ENCODE data around the gene DEPDC5.

The DEPDC5 gene

DNA sequence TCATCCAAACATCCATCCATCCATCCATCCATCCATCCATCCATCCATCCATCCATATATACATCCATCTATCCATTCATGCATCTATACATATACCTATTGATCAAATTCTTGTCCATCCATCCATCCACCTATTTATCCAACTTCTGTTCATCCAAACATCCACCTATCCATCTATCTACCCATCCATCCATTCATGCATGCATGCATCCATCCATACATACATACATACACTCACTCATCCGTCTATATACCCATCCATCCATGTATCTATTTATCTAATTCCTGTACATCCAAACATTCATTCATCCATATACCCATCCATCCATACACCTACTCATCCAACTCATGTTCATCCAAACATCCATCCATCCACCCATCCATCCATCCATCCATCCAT, 171.2 kb downstream of the DEPDC5 start:
- no peak for DNase-seq (ENCODE audit: low read depth in 2 of 2)

GRCh38 chr22:31926024-31926423, 172.2 kb downstream of the DEPDC5 start:
- no peak for DNase-seq (ENCODE audit: low read depth in 2 of 2)

DNA sequence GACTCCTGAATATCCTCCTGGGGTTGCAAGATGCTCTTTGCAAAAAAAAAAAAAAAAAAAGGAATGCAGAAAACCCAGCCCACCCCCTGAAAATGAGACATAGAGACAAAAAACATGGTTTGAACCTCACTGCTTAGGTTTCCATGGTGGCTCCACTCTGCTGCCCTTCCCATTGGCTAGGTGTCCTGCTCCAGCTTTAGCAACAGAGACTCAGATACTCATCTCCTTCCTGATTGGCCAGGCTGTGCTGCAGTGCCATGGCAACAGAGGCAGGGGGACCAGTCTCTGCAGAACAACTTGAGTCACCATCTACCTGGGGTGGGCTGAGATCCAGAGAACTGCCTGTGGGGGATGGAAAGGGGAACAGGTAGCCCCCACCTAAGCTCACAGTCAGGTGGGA, 173.2 kb downstream of the DEPDC5 start:
- DNase-seq (ENCODE audit: low read depth in 2 of 2): no peak

GRCh38 chr22:31927562-31927961, 173.7 kb downstream of the DEPDC5 start:
- DNase-seq (ENCODE audit: low read depth in 2 of 2): no peak

GRCh38 chr22:31929167-31929930, 175.5 kb downstream of the DEPDC5 start:
- no peak for DNase-seq (ENCODE audit: low read depth in 2 of 2)

- DNase-seq (ENCODE audit: low read depth in 2 of 2): no peak
Observed at GRCh38 chr22:31932863-31933262, 179.0 kb downstream of the DEPDC5 start.

DNA sequence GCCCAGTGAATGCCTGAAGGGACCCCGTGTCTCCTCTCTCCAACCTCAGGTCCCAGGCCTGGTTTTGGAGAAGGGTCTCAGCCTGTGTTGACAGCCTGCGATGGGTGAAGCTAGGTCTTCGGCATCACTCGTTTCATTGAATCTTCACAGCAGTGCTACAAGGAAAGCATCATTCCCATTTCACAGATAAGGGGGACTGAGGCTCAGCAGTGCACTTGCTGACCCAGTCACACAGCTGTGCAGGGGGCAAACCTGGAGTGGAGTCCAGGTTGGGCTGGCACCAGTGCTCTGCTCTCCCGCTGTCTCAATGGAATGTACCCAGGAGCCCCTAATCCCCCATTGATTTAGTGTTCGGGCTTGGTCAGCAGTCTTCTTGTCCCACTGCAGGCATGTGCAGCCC, 179.6 kb downstream of the DEPDC5 start:
- no peak for DNase-seq (ENCODE audit: low read depth in 2 of 2)

- no peak for DNase-seq (ENCODE audit: low read depth in 2 of 2)
Observed at GRCh38 chr22:31933816-31934482, 180.1 kb downstream of the DEPDC5 start.

DNA sequence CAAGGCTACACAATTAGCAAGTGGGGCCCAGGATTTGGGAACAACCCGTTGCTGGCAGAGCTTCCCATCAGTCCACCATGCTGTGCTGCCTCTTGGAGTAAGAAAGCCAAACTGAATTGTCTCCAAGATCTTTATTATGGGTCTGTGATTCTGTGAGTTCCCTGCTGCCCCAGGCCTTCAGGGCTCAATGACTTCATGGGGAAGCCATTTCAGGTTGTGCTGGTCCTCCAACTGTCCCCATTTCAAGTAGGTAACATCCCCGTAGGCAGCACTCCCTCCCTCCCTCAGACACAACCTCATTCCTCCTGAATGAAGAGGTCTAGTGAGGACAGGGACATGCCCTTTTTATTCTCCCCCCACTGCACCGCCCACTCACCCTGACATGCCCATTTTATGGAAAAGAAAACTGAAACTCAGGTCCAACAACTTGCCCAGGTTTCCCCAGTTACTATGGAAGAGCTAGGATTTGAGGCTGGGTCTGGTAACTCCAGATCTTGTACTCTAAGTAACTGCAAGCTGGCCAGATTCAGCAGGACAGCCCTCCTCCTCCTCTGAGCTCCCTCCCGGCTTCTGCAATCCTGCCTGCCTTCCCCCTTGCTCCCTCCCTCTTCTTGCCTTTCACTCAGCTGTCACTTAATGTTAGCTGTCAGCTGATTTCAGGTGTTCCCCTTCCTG, 182.3 kb downstream of the DEPDC5 start:
- no peak for DNase-seq (ENCODE audit: low read depth in 2 of 2)

GRCh38 chr22:31937341-31937740, 183.5 kb downstream of the DEPDC5 start:
- DNase-seq (ENCODE audit: low read depth in 2 of 2): no peak

DNA sequence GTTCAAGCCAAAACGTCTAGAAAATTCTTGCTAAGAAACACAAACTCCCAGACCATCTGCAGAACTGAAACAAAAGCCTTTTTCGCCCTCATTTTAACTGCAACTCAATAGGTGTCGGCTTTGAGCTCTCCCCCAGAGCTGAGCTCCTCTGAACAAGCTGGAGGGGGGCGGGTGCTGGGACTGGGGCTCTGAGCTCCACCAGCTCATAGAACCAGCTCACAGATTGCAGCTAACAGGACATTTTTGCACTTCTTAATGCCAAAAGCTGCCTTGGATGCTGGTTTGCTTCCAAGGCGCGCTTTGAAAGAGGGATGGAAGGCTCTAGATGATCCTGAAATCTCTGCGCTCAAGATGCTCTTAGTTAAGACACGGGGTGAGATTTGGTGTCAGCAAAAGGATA, 184.5 kb downstream of the DEPDC5 start:
- DNase-seq (ENCODE audit: low read depth in 2 of 2): no peak

DNA sequence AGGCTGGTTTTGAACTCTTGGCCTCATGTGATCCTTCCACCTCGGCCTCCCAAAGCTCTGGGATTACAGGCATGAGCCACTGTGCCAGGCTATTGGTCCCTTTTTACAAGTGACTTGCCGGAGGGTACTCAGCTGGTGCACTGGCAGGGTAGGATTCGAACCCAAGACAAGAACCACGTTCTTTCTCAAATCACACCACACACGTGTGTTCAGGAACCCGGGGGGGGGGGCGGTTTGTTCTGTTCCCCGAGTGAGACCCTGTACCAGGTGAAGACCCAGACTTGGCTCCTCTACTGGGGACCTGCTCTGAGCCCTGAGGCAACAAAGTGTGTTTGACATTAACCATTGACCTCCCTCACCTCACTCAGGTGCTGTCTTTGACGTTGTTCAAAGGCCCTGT, 186.7 kb downstream of the DEPDC5 start:
- DNase-seq (ENCODE audit: low read depth in 2 of 2): no peak

DNA sequence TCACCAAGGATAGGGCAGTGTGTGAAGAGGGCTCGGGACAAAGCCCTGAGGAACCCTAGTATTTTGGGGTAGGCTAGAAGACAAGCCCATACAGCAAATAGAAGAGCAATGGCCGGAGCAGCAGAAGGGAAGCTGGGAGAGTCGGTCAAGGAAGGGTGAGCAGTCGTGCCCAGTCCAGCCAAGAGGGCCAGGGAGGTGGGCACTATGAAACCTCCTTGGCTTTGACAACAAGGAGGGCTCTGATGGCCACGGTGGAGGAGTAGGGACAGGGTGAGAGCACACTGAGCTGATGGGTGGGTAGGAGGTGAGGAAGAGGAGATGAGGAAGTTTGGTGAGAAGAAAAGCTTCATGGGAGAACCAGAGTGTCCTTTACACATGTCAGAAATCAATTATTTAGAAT, 188.3 kb downstream of the DEPDC5 start:
- DNase-seq (ENCODE audit: low read depth in 2 of 2): no peak

GRCh38 chr22:31943206-31943977, 189.6 kb downstream of the DEPDC5 start:
- no peak for DNase-seq (ENCODE audit: low read depth in 2 of 2)

DNA sequence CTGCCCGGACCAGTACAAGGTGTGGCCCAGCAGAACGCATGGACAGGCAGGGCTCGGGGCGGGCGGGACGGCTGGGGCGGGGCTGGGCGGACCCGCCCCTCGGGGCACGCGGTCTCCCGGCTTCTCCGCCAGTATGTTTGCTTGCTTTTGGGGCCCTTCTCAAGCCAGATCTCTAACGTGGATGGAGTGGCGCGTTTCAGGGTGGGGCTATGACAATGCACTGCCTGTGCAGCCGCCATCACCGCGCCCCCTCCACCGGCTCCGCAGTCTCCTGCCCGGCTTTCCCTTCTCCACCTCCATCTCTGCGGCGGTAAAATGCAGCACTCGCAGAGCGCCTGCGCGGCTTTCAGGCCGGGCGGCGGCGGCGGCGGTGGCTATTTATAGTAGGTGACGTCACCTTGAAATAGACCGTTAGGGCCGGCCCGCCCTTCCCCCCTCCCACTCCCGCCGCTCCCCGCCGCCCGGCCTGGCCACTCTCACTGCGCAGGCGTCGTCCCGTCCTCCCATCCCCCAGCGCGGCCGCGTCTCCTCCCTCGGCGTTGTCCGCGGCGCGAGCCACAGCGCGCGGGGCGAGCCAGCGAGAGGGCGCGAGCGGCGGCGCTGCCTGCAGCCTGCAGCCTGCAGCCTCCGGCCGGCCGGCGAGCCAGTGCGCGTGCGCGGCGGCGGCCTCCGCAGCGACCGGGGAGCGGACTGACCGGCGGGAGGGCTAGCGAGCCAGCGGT, 190.3 kb downstream of the DEPDC5 start, which contains the start of gene YWHAH:
Gene YWHAH, plus strand, starts transcription at position 558 of the 722 bp plus-strand sequence. CDS start 199 bp downstream, outside the sequence.
- DNase-seq (ENCODE audit: low read depth in 2 of 2): peak; percentile 86 to 91

GRCh38 chr22:31944700-31945442, 191.1 kb downstream of the DEPDC5 start:
- peak in 1 of 2 donors; percentile 14 for DNase-seq (ENCODE audit: low read depth in 2 of 2)

DNA sequence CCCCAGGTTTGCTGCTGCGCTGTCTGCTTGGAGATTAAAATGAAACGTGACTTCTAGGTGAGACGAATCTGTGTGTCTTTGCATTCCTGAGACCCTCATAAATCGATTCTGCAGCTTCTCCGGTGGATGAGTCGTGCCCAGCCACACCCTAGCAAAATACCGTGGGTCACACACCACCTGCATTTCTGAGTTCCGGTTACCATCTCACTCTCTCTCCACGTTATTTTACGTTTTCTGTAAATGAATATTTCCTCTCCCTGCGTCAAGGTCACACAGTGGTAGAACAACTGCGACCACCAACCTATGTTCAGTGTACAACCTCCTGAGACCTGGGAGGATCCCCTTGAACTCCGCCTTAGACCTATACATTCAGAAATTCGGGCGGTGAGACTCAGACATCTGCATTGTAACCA, 191.6 kb downstream of the DEPDC5 start:
- DNase-seq (ENCODE audit: low read depth in 2 of 2): no peak

DNA sequence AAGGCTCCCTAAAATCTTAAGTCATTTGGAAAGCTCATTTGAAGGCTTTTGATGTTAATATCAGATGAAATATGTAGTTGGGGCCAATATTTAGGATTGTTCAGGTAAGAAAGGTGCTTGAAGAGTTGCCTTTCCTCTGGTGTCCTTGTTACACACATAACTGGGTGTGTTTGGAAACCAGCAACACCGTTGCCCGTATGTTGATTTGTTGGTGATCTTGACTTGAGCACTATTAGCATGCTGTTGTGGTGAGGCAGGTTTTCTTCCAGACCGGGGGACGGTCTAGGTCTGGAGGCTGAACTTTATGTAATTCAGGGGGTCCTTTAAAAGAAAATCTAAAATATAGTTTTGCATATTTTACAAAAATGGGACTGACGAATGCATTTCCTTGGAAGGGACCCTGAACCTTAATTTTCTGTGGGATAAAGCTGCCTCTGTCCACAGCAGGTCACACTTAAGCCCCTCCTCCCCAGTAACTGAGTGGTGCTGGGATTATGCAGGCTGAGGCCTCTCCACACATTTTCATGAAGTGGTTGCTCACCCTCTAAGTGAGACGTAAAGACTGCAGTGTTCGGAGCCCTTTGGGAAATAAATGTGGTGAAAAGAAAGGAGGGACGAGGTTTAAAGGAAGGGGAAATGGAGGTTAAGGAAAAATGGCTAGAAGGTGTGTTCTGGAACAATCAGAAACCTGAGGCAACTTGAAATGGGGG, 192.3 kb downstream of the DEPDC5 start:
- no peak for DNase-seq (ENCODE audit: low read depth in 2 of 2)

- DNase-seq (ENCODE audit: low read depth in 2 of 2): no peak
Observed at GRCh38 chr22:31947296-31947695, 193.5 kb downstream of the DEPDC5 start.

DNA sequence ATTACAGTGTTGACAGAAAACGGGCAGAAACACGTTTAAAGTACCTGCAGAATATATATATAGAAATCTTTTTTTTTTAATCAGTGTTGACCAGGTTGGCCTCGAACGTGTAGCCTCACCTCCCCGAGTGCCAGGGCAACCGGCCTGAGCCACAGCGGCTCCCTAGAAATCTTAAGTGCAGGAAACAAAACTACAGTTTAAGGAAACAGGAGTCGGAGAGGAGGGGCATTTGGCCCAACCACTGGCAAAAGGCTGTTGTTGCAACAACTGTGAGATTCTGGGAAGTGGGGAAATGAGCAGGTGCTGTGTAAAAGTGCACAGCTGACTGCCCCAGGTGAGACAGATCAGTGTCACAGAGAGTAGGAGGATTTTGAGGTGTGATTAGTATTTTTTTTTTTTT, 194.2 kb downstream of the DEPDC5 start:
- no peak for DNase-seq (ENCODE audit: low read depth in 2 of 2)
